Endothelial cell of umbilical vein (primary cell): ENCODE data around the gene CAPN14. TPM values are rescaled to one million over a fixed set of nuclear protein-coding genes. Genes with fewer than 3 reads are reported as not detected.

Experiments used
- BruUV-seq: library from RNA; stranded (reverse); fragments of 400-500 nt; replicated peaks from 2 replicates; lab custom pipeline; 2021; lab: Mats Ljungman, UMichigan
- CTCF ChIA-PET: fragments of 300-600, 350-600 bp; sonication (Branson Sonifier 250); formaldehyde crosslinking; loops from one replicate; lab custom pipeline; 2021; ENCODE audit warnings: antibody characterized with exemption, inconsistent platforms; lab: Charles Lee
- POLR2A ChIA-PET: fragments of 300-600, 350-600 bp; sonication (Branson Sonifier 250); formaldehyde crosslinking; loops from one replicate; lab custom pipeline; 2021; ENCODE audit warnings: antibody characterized with exemption, inconsistent platforms; lab: Charles Lee
- DNase-seq: peaks from one replicate; pipeline ENCODE4 v3.0.0-alpha.2; 2011; ENCODE audit warnings: low read depth, low spot score
- FAIRE-seq: peaks from 2 replicates; lab custom pipeline; 2011; peaks lifted over from hg19 to GRCh38; lab: Jason Lieb, UNC
- H2AFZ ChIP-seq: 2 replicates; pipeline ENCODE4 v1.6.0; 2012; ENCODE audit warnings: low read depth, low read length, control low read depth, inconsistent platforms
- H3K27ac ChIP-seq: 2 replicates; pipeline ENCODE4 v1.5.1; 2011; ENCODE audit warnings: low read depth, mild to moderate bottlenecking, control low read depth, low read length, moderate library complexity; ENCODE audit not compliant: insufficient read depth
- H3K27me3 ChIP-seq, 2 experiments: 2 replicates each; pipeline versions ENCODE4 v1.6.0 to v1.6.1; 2011; ENCODE audit warnings: low read length in 2 of 2, mixed read lengths in 1 of 2; ENCODE audit not compliant: control insufficient read depth in 2 of 2, insufficient read depth in 2 of 2
- H3K36me3 ChIP-seq, 2 experiments: 2 replicates in 1 of 2; 3 replicates in 1 of 2; pipeline ENCODE4 v1.5.1; 2011; ENCODE audit warnings: low read length in 2 of 2, mild to moderate bottlenecking in 1 of 2, moderate library complexity in 1 of 2; ENCODE audit not compliant: control insufficient read depth in 2 of 2, insufficient read depth in 2 of 2; ENCODE audit errors: extremely low read depth in 1 of 2
- H3K4me1 ChIP-seq: 3 replicates; pipeline ENCODE4 v1.5.1; 2011; ENCODE audit warnings: mild to moderate bottlenecking, low read length; ENCODE audit not compliant: control insufficient read depth, insufficient read depth; ENCODE audit errors: extremely low read depth
- H3K4me2 ChIP-seq: 2 replicates; pipeline ENCODE4 v1.6.1; 2011; ENCODE audit warnings: low read length, control low read depth, mixed read lengths; ENCODE audit not compliant: insufficient read depth
- H3K4me3 ChIP-seq, 3 experiments: fragments of 200-600 bp in 1 of 3; sonication (generic), shearing (Covaris generic) in 1 of 3; replicated peaks in 1 of 3; 2 replicates each; pipeline ENCODE4 v1.5.1; 2011 to 2016; ENCODE audit warnings: control low read depth in 3 of 3, low read length in 3 of 3, mild to moderate bottlenecking in 2 of 3, inconsistent platforms in 1 of 3, low read depth in 1 of 3, moderate library complexity in 1 of 3; ENCODE audit not compliant: insufficient read depth in 1 of 3
- H3K79me2 ChIP-seq: 2 replicates; pipeline ENCODE4 v1.6.0; 2012; ENCODE audit warnings: low read length, inconsistent platforms; ENCODE audit not compliant: control insufficient read depth, insufficient read depth
- H3K9ac ChIP-seq: replicated peaks from 2 replicates; pipeline ENCODE3; 2011; ENCODE audit warnings: low read length, control low read depth; ENCODE audit not compliant: insufficient read depth; ENCODE audit errors: extremely low read depth
- H3K9me1 ChIP-seq: replicated peaks from 3 replicates; pipeline ENCODE4 v1.6.0; 2011; ENCODE audit warnings: mild to moderate bottlenecking, low read length; ENCODE audit not compliant: control insufficient read depth, insufficient read depth; ENCODE audit errors: extremely low read depth
- H3K9me3 ChIP-seq: replicated peaks from 2 replicates; pipeline ENCODE4 v1.5.1; 2012; ENCODE audit warnings: low read length, inconsistent platforms; ENCODE audit not compliant: control insufficient read depth, insufficient read depth
- H4K20me1 ChIP-seq: replicated peaks from 2 replicates; pipeline ENCODE3; 2011; ENCODE audit warnings: mild to moderate bottlenecking, low read length; ENCODE audit not compliant: control insufficient read depth, insufficient read depth; ENCODE audit errors: extremely low read depth
- EZH2 ChIP-seq: IDR thresholded peaks from 2 replicates; pipeline ENCODE4 v1.6.1; 2012; ENCODE audit warnings: borderline replicate concordance, low read depth, mild to moderate bottlenecking, moderate library complexity, low read length, inconsistent platforms; ENCODE audit not compliant: severe bottlenecking
- FOS ChIP-seq: IDR thresholded peaks from 2 replicates; pipeline ENCODE4 v1.6.1; 2011; ENCODE audit warnings: mild to moderate bottlenecking, low read length, moderate library complexity, borderline replicate concordance; ENCODE audit not compliant: insufficient read depth
- GATA2 ChIP-seq: IDR thresholded peaks from 2 replicates; pipeline ENCODE4 v1.7.0; 2011; ENCODE audit warnings: low read depth, mild to moderate bottlenecking, moderate library complexity, mixed read lengths, low read length; ENCODE audit not compliant: insufficient read length, insufficient read depth
- JUN ChIP-seq: IDR thresholded peaks from 2 replicates; pipeline ENCODE4 v1.6.1; 2011; ENCODE audit warnings: borderline replicate concordance, low read depth; ENCODE audit not compliant: insufficient read length, insufficient read depth
- MYC ChIP-seq: IDR thresholded peaks from one replicate; pipeline ENCODE4 v1.6.1; 2011; ENCODE audit warnings: mild to moderate bottlenecking, low read depth, low read length
- POLR2A ChIP-seq: IDR thresholded peaks from 2 replicates; pipeline ENCODE4 v1.6.1; 2012; ENCODE audit warnings: low read depth, mild to moderate bottlenecking, control low read depth, low read length
- POLR2AphosphoS5 ChIP-seq: IDR thresholded peaks from 2 replicates; pipeline ENCODE4 v1.6.1; 2012; ENCODE audit warnings: low read depth, mild to moderate bottlenecking, control low read depth, low read length, moderate library complexity; ENCODE audit not compliant: insufficient read depth
- dilution Hi-C: fragments of 300-500 bp; cut with MboI; formaldehyde crosslinking; loops from one replicate; pipeline ENCODE4 v1.15.0; 2019; ENCODE audit warnings: low sequenced_read_pairs; ENCODE audit not compliant: extremely low pct_ligation_motif_present
- intact Hi-C: fragments of 100-400 bp; cut with micrococcal nuclease; formaldehyde crosslinking; loops from one replicate; pipeline ENCODE4 v1.10.0; 2022
- polyA plus RNA-seq, 4 experiments: library from polyadenylated mRNA; depleted of rRNA in 3 of 4; stranded (reverse) in 3 of 4; unstranded in 1 of 4; fragments of >200 nt; gene quantifications; 2 replicates each; pipeline versions ENCODE4 v1.2.1 to v1.2.3, GENCODE V29; 2011 to 2012; ENCODE audit warnings: missing spikeins in 1 of 4
- total RNA-seq: library from RNA; stranded (reverse); gene quantifications from 2 replicates; pipeline ENCODE4 v1.2.3, GENCODE V29; 2021
- TF ChIP-seq, protein P1 (sequence below), 2 donors: IDR thresholded peaks; 1 replicate in 1 of 2; 2 replicates in 1 of 2; pipeline ENCODE4 v1.5.1; 2011; ENCODE audit warnings: low read length in 2 of 2, mild to moderate bottlenecking in 2 of 2, moderate library complexity in 2 of 2, control low read depth in 1 of 2, inconsistent platforms in 1 of 2, low read depth in 1 of 2; ENCODE audit not compliant: insufficient read depth in 1 of 2; ENCODE audit errors: extremely low read depth in 1 of 2
- TF ChIP-seq, protein P2 (sequence below): IDR thresholded peaks from 2 replicates; pipeline ENCODE4 v1.6.1; 2011; ENCODE audit not compliant: insufficient read depth, insufficient read length

CAPN14 gene
- total and polyA plus RNA-seq, 2 donors (not counting 3 experiments of a cell fraction or from before 2014, with no cell fraction given) = 0.01 to 0.15 TPM

DNA sequence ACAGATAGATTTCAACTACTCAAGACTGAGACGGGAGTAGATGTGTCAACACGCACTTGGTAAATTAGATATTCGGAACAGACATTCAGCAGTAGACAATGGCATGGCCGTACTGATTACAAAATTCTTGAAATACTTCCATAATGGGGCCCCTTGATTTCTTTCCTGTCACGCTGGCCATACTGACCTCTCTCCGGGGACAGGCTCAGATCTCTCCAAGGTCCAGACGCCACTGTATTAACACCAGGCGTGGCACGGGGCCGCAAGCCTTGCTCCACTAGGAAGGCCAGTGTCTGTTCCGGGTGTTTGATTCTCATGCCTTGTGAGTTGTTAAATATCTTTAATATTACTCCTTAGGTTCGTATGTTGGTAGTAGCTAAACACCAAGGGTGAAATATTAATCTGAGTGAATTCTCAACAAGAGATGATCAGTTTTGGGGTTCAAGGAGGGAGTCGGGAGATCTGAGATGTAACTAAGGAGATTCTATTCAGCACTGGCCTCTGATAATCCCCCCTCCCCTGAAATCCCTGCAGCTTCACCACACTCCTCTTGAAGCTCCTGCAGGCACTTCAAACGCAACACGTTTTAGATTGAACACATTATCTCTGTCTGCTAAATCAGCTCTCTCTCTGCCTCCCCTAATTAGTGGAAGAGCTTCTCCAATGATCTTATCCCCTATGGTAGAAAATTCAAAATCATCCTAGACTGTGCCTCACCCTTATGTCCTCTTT is 14.4 kb upstream of the CAPN14 start:
- no peak overlapping the region for H3K4me2 ChIP-seq
- no peak for FAIRE-seq
- H4K20me1 ChIP-seq = no peaks in the 10 kb centered on the region
- no peak for DNase-seq
- CTCF ChIA-PET = no interaction called here
- intact Hi-C loops (loop anchor here (5.0 kb wide), 2 partner anchors 36 to 519 kb away; no protein-coding TSS in a partner anchor), dilution Hi-C loops (no loop called here)
- H3K36me3 ChIP-seq = no peaks in the 10 kb centered on the region
- H3K9me1 ChIP-seq = no peaks in the 10 kb centered on the region
- peaks cover 6 to 12% of the 10 kb centered on the region in 2 experiments for H3K27me3 ChIP-seq
- H3K27ac ChIP-seq = no peak overlapping the region
- TF ChIP-seq, protein P1, sequence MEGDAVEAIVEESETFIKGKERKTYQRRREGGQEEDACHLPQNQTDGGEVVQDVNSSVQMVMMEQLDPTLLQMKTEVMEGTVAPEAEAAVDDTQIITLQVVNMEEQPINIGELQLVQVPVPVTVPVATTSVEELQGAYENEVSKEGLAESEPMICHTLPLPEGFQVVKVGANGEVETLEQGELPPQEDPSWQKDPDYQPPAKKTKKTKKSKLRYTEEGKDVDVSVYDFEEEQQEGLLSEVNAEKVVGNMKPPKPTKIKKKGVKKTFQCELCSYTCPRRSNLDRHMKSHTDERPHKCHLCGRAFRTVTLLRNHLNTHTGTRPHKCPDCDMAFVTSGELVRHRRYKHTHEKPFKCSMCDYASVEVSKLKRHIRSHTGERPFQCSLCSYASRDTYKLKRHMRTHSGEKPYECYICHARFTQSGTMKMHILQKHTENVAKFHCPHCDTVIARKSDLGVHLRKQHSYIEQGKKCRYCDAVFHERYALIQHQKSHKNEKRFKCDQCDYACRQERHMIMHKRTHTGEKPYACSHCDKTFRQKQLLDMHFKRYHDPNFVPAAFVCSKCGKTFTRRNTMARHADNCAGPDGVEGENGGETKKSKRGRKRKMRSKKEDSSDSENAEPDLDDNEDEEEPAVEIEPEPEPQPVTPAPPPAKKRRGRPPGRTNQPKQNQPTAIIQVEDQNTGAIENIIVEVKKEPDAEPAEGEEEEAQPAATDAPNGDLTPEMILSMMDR (IDR thresholded peaks at IDR 0.05; ENCODE audit: extremely low read depth in 1 of 2, insufficient read depth in 1 of 2, low read depth in 1 of 2, low read length in 2 of 2) = no peak
- TF ChIP-seq JUN (no peak), POLR2AphosphoS5 (no peak), POLR2A (no peak), FOS (no peak), MYC (no peak), GATA2 (no peak), EZH2 (no peak)
- TF ChIP-seq, protein P2, sequence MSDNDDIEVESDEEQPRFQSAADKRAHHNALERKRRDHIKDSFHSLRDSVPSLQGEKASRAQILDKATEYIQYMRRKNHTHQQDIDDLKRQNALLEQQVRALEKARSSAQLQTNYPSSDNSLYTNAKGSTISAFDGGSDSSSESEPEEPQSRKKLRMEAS = no peak
- POLR2A ChIA-PET = no interaction called here
- H3K9ac ChIP-seq = no peak overlapping the region
- H3K4me1 ChIP-seq = peaks cover 4% of the 10 kb centered on the region
- H3K9me3 ChIP-seq = no peaks in the 10 kb centered on the region
- no TSS peak for BruUV-seq
- H3K79me2 ChIP-seq = no peaks in the 10 kb centered on the region
- no peak overlapping the region for H3K4me3 ChIP-seq
- H2AFZ ChIP-seq = no peak overlapping the region
